HEK293 (cell line): ENCODE data around the gene TEAD1.

Source experiments
- CTCF ChIA-PET: fragments of 350-600 bp; formaldehyde crosslinking; extraction: SDS; loops from one replicate; lab custom pipeline; 2021; ENCODE audit warnings: antibody characterized with exemption; lab: Yijun Ruan, JAX
- POLR2A ChIA-PET: fragments of 300-600 bp; formaldehyde crosslinking; extraction: SDS; loops from one replicate; lab custom pipeline; 2020; ENCODE audit warnings: antibody characterized with exemption, inconsistent platforms; lab: Yijun Ruan, JAX
- H3K27ac ChIP-seq: fragments of 200-500 bp; sonication (Bioruptor generic); 2 replicates; pipeline ENCODE4 v1.5.1; 2014; ENCODE audit warnings: low read depth, low read length, control low read depth, inconsistent platforms; ENCODE audit errors: extremely low read depth
- H3K36me3 ChIP-seq, 2 experiments: fragments of 200-500 bp in 1 of 2; sonication (Bioruptor generic) in 1 of 2; 1 replicate in 1 of 2; 2 replicates in 1 of 2; pipeline ENCODE4 v1.5.1; 2014 to 2017; ENCODE audit warnings: inconsistent platforms in 2 of 2, low read length in 2 of 2; ENCODE audit not compliant: control insufficient read depth in 2 of 2, insufficient read depth in 1 of 2
- H3K4me1 ChIP-seq: fragments of 200-500 bp; sonication (Bioruptor generic); 2 replicates; pipeline ENCODE4 v1.5.1; 2014; ENCODE audit warnings: mild to moderate bottlenecking, low read length, inconsistent platforms; ENCODE audit not compliant: control insufficient read depth, insufficient read depth
- H3K4me3 ChIP-seq: 2 replicates; pipeline ENCODE4 v1.5.1; 2011; ENCODE audit warnings: low read depth, mild to moderate bottlenecking, control low read depth, low read length, moderate library complexity
- H3K9me3 ChIP-seq: fragments of 200-500 bp; sonication (Bioruptor generic); 2 replicates; pipeline ENCODE4 v1.5.1; 2014; ENCODE audit warnings: low read depth, low read length, inconsistent platforms; ENCODE audit not compliant: control insufficient read depth, insufficient read depth
- GLIS1 ChIP-seq: fragments of 450-650 bp; formaldehyde crosslinking; IDR thresholded peaks from 2 replicates; pipeline ENCODE4 v1.5.1; 2016; ENCODE audit warnings: missing biosample characterization, missing genetic modification characterization
- KLF9 ChIP-seq: fragments of 450-650 bp; formaldehyde crosslinking; IDR thresholded peaks from 2 replicates; pipeline ENCODE4 v1.5.1; 2016; ENCODE audit warnings: missing biosample characterization, missing genetic modification characterization, low read depth
- SCRT1 ChIP-seq: fragments of 450-650 bp; formaldehyde crosslinking; IDR thresholded peaks from 2 replicates; pipeline ENCODE4 v1.5.1; 2016; ENCODE audit warnings: missing biosample characterization, missing genetic modification characterization, borderline replicate concordance
- WT1 ChIP-seq: fragments of 450-650 bp; formaldehyde crosslinking; IDR thresholded peaks from 2 replicates; pipeline ENCODE4 v1.5.1; 2016; ENCODE audit warnings: missing biosample characterization, missing genetic modification characterization
- ZBTB6 ChIP-seq: fragments of 450-650 bp; formaldehyde crosslinking; IDR thresholded peaks from 2 replicates; pipeline ENCODE4 v1.5.1; 2017; ENCODE audit warnings: missing biosample characterization, missing genetic modification characterization
- ZEB2 ChIP-seq: fragments of 450-650 bp; formaldehyde crosslinking; IDR thresholded peaks from 2 replicates; pipeline ENCODE4 v1.5.1; 2016; ENCODE audit warnings: missing biosample characterization, missing genetic modification characterization
- ZNF169 ChIP-seq: fragments of 450-650 bp; formaldehyde crosslinking; IDR thresholded peaks from 2 replicates; pipeline ENCODE4 v1.5.1; 2016; ENCODE audit warnings: missing biosample characterization, missing genetic modification characterization
- ZNF19 ChIP-seq: fragments of 450-650 bp; formaldehyde crosslinking; IDR thresholded peaks from 2 replicates; pipeline ENCODE4; 2016; ENCODE audit warnings: missing biosample characterization, missing genetic modification characterization, low read depth
- ZNF24 ChIP-seq: fragments of 450-650 bp; formaldehyde crosslinking; IDR thresholded peaks from 2 replicates; pipeline ENCODE4 v1.5.1; 2016; ENCODE audit warnings: missing biosample characterization, missing genetic modification characterization
- ZNF549 ChIP-seq: fragments of 450-650 bp; IDR thresholded peaks from 2 replicates; pipeline ENCODE4 v1.5.1; 2018; ENCODE audit warnings: missing biosample characterization, missing genetic modification characterization, mild to moderate bottlenecking, inconsistent platforms, moderate library complexity
- ZNF623 ChIP-seq: fragments of 450-650 bp; formaldehyde crosslinking; IDR thresholded peaks from 2 replicates; pipeline ENCODE4 v1.5.1; 2016; ENCODE audit warnings: missing biosample characterization, missing genetic modification characterization
- ZNF692 ChIP-seq: fragments of 450-650 bp; formaldehyde crosslinking; IDR thresholded peaks from 2 replicates; pipeline ENCODE4 v1.5.1; 2016; ENCODE audit warnings: missing biosample characterization, missing genetic modification characterization
- ZNF777 ChIP-seq: fragments of 450-650 bp; formaldehyde crosslinking; IDR thresholded peaks from 2 replicates; pipeline ENCODE4 v1.5.1; 2017; ENCODE audit warnings: missing biosample characterization, missing genetic modification characterization, borderline replicate concordance
- TF ChIP-seq, protein P1 (sequence below): fragments of 450-650 bp; formaldehyde crosslinking; IDR thresholded peaks from 2 replicates; pipeline ENCODE4 v1.5.1; 2016; ENCODE audit warnings: missing biosample characterization, missing genetic modification characterization
- TF ChIP-seq, protein P2 (sequence below): fragments of 450-650 bp; formaldehyde crosslinking; IDR thresholded peaks from 2 replicates; pipeline ENCODE4 v1.5.1; 2016; ENCODE audit warnings: missing biosample characterization, missing genetic modification characterization
- TF ChIP-seq, protein P3 (sequence below): fragments of 450-650 bp; formaldehyde crosslinking; IDR thresholded peaks from 2 replicates; pipeline ENCODE4 v1.5.1; 2016; ENCODE audit warnings: missing biosample characterization, missing genetic modification characterization
- TF ChIP-seq, protein P4 (sequence below): fragments of 450-650 bp; formaldehyde crosslinking; IDR thresholded peaks from 2 replicates; pipeline ENCODE4 v1.5.1; 2016; ENCODE audit warnings: missing biosample characterization, missing genetic modification characterization

Gene TEAD1

DNA sequence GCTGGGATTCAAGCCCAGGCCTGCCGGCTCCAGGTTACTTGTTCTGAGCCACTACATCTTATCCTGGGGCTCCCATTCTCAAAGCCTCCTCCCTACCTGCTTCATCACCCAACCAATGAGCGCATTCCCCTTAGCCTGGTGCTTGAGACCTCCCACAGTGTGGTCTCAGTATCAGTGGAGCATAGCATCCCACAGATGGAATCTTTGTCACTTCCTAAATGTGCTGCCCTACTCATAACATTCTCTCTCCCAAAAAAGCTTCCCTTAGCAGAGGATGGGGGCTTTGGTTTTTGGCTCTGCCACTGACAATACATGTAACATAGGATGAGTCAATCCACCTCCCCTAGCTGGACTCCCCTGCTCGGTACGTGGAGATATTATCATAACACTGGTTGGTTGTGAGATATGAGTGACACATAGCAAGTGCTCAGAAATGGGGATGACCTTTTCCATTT is 28.8 kb downstream of the TEAD1 start:
- H3K4me1 ChIP-seq: peaks cover 11% of the 10 kb centered on the region
- POLR2A ChIA-PET: no interaction called here

DNA sequence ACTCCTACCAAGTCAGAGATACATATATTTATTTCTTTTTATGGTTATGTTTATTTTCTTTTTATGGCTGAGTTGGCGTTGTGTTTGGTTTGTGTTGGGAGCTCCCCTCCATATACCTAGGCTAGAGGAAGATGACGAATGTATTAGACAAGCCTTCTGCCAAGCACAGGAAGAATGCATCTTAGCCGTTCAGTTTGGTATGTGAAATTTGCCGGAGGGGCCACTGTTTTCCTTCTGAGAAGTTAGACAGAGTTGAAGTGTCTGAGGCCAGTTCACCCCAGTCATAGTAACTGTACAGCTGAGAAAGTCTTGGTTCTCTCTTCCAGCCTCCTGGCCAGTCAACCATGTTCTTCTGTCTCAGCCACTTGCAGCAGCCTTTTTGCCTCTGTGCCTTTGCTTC is 29.8 kb downstream of the TEAD1 start:
- Histone ChIP-seq H3K9me3 (no peaks in the 10 kb centered on the region), H3K4me1 (peaks cover 14% of the 10 kb centered on the region), H3K27ac (no peak overlapping the region), H3K36me3 (no peaks in the 10 kb centered on the region), H3K4me3 (no peak overlapping the region)
- TF ChIP-seq ZNF169 (tag by site-specific recombination): no peak
- TF ChIP-seq, protein P1, sequence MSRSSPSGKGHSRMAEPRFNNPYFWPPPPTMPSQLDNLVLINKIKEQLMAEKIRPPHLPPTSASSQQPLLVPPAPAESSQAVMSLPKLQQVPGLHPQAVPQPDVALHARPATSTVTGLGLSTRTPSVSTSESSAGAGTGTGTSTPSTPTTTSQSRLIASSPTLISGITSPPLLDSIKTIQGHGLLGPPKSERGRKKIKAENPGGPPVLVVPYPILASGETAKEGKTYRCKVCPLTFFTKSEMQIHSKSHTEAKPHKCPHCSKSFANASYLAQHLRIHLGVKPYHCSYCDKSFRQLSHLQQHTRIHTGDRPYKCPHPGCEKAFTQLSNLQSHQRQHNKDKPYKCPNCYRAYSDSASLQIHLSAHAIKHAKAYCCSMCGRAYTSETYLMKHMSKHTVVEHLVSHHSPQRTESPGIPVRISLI: no peak
- TF ChIP-seq, protein P2, sequence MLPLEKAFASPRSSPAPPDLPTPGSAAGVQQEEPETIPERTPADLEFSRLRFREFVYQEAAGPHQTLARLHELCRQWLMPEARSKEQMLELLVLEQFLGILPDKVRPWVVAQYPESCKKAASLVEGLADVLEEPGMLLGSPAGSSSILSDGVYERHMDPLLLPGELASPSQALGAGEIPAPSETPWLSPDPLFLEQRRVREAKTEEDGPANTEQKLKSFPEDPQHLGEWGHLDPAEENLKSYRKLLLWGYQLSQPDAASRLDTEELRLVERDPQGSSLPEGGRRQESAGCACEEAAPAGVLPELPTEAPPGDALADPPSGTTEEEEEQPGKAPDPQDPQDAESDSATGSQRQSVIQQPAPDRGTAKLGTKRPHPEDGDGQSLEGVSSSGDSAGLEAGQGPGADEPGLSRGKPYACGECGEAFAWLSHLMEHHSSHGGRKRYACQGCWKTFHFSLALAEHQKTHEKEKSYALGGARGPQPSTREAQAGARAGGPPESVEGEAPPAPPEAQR: no peak
- TF ChIP-seq, protein P3, sequence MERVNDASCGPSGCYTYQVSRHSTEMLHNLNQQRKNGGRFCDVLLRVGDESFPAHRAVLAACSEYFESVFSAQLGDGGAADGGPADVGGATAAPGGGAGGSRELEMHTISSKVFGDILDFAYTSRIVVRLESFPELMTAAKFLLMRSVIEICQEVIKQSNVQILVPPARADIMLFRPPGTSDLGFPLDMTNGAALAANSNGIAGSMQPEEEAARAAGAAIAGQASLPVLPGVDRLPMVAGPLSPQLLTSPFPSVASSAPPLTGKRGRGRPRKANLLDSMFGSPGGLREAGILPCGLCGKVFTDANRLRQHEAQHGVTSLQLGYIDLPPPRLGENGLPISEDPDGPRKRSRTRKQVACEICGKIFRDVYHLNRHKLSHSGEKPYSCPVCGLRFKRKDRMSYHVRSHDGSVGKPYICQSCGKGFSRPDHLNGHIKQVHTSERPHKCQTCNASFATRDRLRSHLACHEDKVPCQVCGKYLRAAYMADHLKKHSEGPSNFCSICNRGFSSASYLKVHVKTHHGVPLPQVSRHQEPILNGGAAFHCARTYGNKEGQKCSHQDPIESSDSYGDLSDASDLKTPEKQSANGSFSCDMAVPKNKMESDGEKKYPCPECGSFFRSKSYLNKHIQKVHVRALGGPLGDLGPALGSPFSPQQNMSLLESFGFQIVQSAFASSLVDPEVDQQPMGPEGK (tag by site-specific recombination): no peak
- no peak for TF ChIP-seq ZNF777 (tag by site-specific recombination)
- TF ChIP-seq, protein P4, sequence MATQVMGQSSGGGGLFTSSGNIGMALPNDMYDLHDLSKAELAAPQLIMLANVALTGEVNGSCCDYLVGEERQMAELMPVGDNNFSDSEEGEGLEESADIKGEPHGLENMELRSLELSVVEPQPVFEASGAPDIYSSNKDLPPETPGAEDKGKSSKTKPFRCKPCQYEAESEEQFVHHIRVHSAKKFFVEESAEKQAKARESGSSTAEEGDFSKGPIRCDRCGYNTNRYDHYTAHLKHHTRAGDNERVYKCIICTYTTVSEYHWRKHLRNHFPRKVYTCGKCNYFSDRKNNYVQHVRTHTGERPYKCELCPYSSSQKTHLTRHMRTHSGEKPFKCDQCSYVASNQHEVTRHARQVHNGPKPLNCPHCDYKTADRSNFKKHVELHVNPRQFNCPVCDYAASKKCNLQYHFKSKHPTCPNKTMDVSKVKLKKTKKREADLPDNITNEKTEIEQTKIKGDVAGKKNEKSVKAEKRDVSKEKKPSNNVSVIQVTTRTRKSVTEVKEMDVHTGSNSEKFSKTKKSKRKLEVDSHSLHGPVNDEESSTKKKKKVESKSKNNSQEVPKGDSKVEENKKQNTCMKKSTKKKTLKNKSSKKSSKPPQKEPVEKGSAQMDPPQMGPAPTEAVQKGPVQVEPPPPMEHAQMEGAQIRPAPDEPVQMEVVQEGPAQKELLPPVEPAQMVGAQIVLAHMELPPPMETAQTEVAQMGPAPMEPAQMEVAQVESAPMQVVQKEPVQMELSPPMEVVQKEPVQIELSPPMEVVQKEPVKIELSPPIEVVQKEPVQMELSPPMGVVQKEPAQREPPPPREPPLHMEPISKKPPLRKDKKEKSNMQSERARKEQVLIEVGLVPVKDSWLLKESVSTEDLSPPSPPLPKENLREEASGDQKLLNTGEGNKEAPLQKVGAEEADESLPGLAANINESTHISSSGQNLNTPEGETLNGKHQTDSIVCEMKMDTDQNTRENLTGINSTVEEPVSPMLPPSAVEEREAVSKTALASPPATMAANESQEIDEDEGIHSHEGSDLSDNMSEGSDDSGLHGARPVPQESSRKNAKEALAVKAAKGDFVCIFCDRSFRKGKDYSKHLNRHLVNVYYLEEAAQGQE (tag by site-specific recombination): no peak
- no peak for TF ChIP-seq ZNF19 (tag by site-specific recombination)
- no peak for TF ChIP-seq SCRT1 (tag by site-specific recombination)
- TF ChIP-seq ZNF24: no peak
- TF ChIP-seq ZEB2 (tag by site-specific recombination): no peak
- no peak for TF ChIP-seq ZNF623 (tag by site-specific recombination)
- no peak for TF ChIP-seq KLF9 (tag by site-specific recombination)
- CTCF ChIA-PET: interaction anchor here (0.6 kb wide), 1 partner anchor 29 kb away, joined by 3 read pairs; no protein-coding TSS in a partner anchor
- POLR2A ChIA-PET: interaction anchor here (0.7 to 1.0 kb wide), 2 partner anchors 99 to 131 kb away, joined by 3 read pairs; no protein-coding TSS in a partner anchor

More for the DNA sequence above, 28.8 kb downstream of the TEAD1 start:
- Histone ChIP-seq H3K36me3 (no peaks in the 10 kb centered on the region), H3K27ac (no peak overlapping the region), H3K9me3 (no peaks in the 10 kb centered on the region), H3K4me3 (no peak overlapping the region)
- CTCF ChIA-PET: no interaction called here
- TF ChIP-seq ZBTB6 (tag by site-specific recombination) (no peak), WT1 (tag by site-specific recombination) (no peak), ZNF692 (tag by site-specific recombination) (no peak), ZNF549 (peak; percentile 92), GLIS1 (tag by site-specific recombination) (0 out of 2 replicates have a peak, but pooled peaks have one; percentile 8), SCRT1 (tag by site-specific recombination) (no peak)
